Endothelial cell of umbilical vein (primary cell): Measurements from ENCODE around the gene SLC36A4. TPM values are rescaled to one million over a fixed set of nuclear protein-coding genes. Genes with fewer than 3 reads are reported as not detected.

ENCODE experiments used
- BruUV-seq: library from RNA; stranded (reverse); fragments of 400-500 nt; replicated peaks from 2 replicates; lab custom pipeline; 2021; lab: Mats Ljungman, UMichigan
- CTCF ChIA-PET: fragments of 300-600, 350-600 bp; sonication (Branson Sonifier 250); formaldehyde crosslinking; loops from one replicate; lab custom pipeline; 2021; ENCODE audit warnings: antibody characterized with exemption, inconsistent platforms; lab: Charles Lee
- POLR2A ChIA-PET: fragments of 300-600, 350-600 bp; sonication (Branson Sonifier 250); formaldehyde crosslinking; loops from one replicate; lab custom pipeline; 2021; ENCODE audit warnings: antibody characterized with exemption, inconsistent platforms; lab: Charles Lee
- DNase-seq: peaks from one replicate; pipeline ENCODE4 v3.0.0-alpha.2; 2011; ENCODE audit warnings: low read depth, low spot score
- FAIRE-seq: peaks from 2 replicates; lab custom pipeline; 2011; peaks lifted over from hg19 to GRCh38; lab: Jason Lieb, UNC
- H2AFZ ChIP-seq: 2 replicates; pipeline ENCODE4 v1.6.0; 2012; ENCODE audit warnings: low read depth, low read length, control low read depth, inconsistent platforms
- H3K27ac ChIP-seq: 2 replicates; pipeline ENCODE4 v1.5.1; 2011; ENCODE audit warnings: low read depth, mild to moderate bottlenecking, control low read depth, low read length, moderate library complexity; ENCODE audit not compliant: insufficient read depth
- H3K27me3 ChIP-seq, 2 experiments: 2 replicates each; pipeline versions ENCODE4 v1.6.0 to v1.6.1; 2011; ENCODE audit warnings: low read length in 2 of 2, mixed read lengths in 1 of 2; ENCODE audit not compliant: control insufficient read depth in 2 of 2, insufficient read depth in 2 of 2
- H3K36me3 ChIP-seq, 2 experiments: 2 replicates in 1 of 2; 3 replicates in 1 of 2; pipeline ENCODE4 v1.5.1; 2011; ENCODE audit warnings: low read length in 2 of 2, mild to moderate bottlenecking in 1 of 2, moderate library complexity in 1 of 2; ENCODE audit not compliant: control insufficient read depth in 2 of 2, insufficient read depth in 2 of 2; ENCODE audit errors: extremely low read depth in 1 of 2
- H3K4me1 ChIP-seq: 3 replicates; pipeline ENCODE4 v1.5.1; 2011; ENCODE audit warnings: mild to moderate bottlenecking, low read length; ENCODE audit not compliant: control insufficient read depth, insufficient read depth; ENCODE audit errors: extremely low read depth
- H3K4me2 ChIP-seq: 2 replicates; pipeline ENCODE4 v1.6.1; 2011; ENCODE audit warnings: low read length, control low read depth, mixed read lengths; ENCODE audit not compliant: insufficient read depth
- H3K4me3 ChIP-seq, 3 experiments: fragments of 200-600 bp in 1 of 3; sonication (generic), shearing (Covaris generic) in 1 of 3; replicated peaks in 1 of 3; 2 replicates each; pipeline ENCODE4 v1.5.1; 2011 to 2016; ENCODE audit warnings: control low read depth in 3 of 3, low read length in 3 of 3, mild to moderate bottlenecking in 2 of 3, inconsistent platforms in 1 of 3, low read depth in 1 of 3, moderate library complexity in 1 of 3; ENCODE audit not compliant: insufficient read depth in 1 of 3
- H3K79me2 ChIP-seq: 2 replicates; pipeline ENCODE4 v1.6.0; 2012; ENCODE audit warnings: low read length, inconsistent platforms; ENCODE audit not compliant: control insufficient read depth, insufficient read depth
- H3K9ac ChIP-seq: replicated peaks from 2 replicates; pipeline ENCODE3; 2011; ENCODE audit warnings: low read length, control low read depth; ENCODE audit not compliant: insufficient read depth; ENCODE audit errors: extremely low read depth
- H3K9me1 ChIP-seq: replicated peaks from 3 replicates; pipeline ENCODE4 v1.6.0; 2011; ENCODE audit warnings: mild to moderate bottlenecking, low read length; ENCODE audit not compliant: control insufficient read depth, insufficient read depth; ENCODE audit errors: extremely low read depth
- H3K9me3 ChIP-seq: replicated peaks from 2 replicates; pipeline ENCODE4 v1.5.1; 2012; ENCODE audit warnings: low read length, inconsistent platforms; ENCODE audit not compliant: control insufficient read depth, insufficient read depth
- H4K20me1 ChIP-seq: replicated peaks from 2 replicates; pipeline ENCODE3; 2011; ENCODE audit warnings: mild to moderate bottlenecking, low read length; ENCODE audit not compliant: control insufficient read depth, insufficient read depth; ENCODE audit errors: extremely low read depth
- EZH2 ChIP-seq: IDR thresholded peaks from 2 replicates; pipeline ENCODE4 v1.6.1; 2012; ENCODE audit warnings: borderline replicate concordance, low read depth, mild to moderate bottlenecking, moderate library complexity, low read length, inconsistent platforms; ENCODE audit not compliant: severe bottlenecking
- FOS ChIP-seq: IDR thresholded peaks from 2 replicates; pipeline ENCODE4 v1.6.1; 2011; ENCODE audit warnings: mild to moderate bottlenecking, low read length, moderate library complexity, borderline replicate concordance; ENCODE audit not compliant: insufficient read depth
- GATA2 ChIP-seq: IDR thresholded peaks from 2 replicates; pipeline ENCODE4 v1.7.0; 2011; ENCODE audit warnings: low read depth, mild to moderate bottlenecking, moderate library complexity, mixed read lengths, low read length; ENCODE audit not compliant: insufficient read length, insufficient read depth
- JUN ChIP-seq: IDR thresholded peaks from 2 replicates; pipeline ENCODE4 v1.6.1; 2011; ENCODE audit warnings: borderline replicate concordance, low read depth; ENCODE audit not compliant: insufficient read length, insufficient read depth
- MYC ChIP-seq: IDR thresholded peaks from one replicate; pipeline ENCODE4 v1.6.1; 2011; ENCODE audit warnings: mild to moderate bottlenecking, low read depth, low read length
- POLR2A ChIP-seq: IDR thresholded peaks from 2 replicates; pipeline ENCODE4 v1.6.1; 2012; ENCODE audit warnings: low read depth, mild to moderate bottlenecking, control low read depth, low read length
- POLR2AphosphoS5 ChIP-seq: IDR thresholded peaks from 2 replicates; pipeline ENCODE4 v1.6.1; 2012; ENCODE audit warnings: low read depth, mild to moderate bottlenecking, control low read depth, low read length, moderate library complexity; ENCODE audit not compliant: insufficient read depth
- dilution Hi-C: fragments of 300-500 bp; cut with MboI; formaldehyde crosslinking; loops from one replicate; pipeline ENCODE4 v1.15.0; 2019; ENCODE audit warnings: low sequenced_read_pairs; ENCODE audit not compliant: extremely low pct_ligation_motif_present
- intact Hi-C: fragments of 100-400 bp; cut with micrococcal nuclease; formaldehyde crosslinking; loops from one replicate; pipeline ENCODE4 v1.10.0; 2022
- polyA plus RNA-seq, 4 experiments: library from polyadenylated mRNA; depleted of rRNA in 3 of 4; stranded (reverse) in 3 of 4; unstranded in 1 of 4; fragments of >200 nt; gene quantifications; 2 replicates each; pipeline versions ENCODE4 v1.2.1 to v1.2.3, GENCODE V29; 2011 to 2012; ENCODE audit warnings: missing spikeins in 1 of 4
- total RNA-seq: library from RNA; stranded (reverse); gene quantifications from 2 replicates; pipeline ENCODE4 v1.2.3, GENCODE V29; 2021
- TF ChIP-seq, protein P1 (sequence below): IDR thresholded peaks from 2 replicates; pipeline ENCODE4 v1.6.1; 2011; ENCODE audit not compliant: insufficient read depth, insufficient read length
- TF ChIP-seq, protein P2 (sequence below), 2 donors: IDR thresholded peaks; 1 replicate in 1 of 2; 2 replicates in 1 of 2; pipeline ENCODE4 v1.5.1; 2011; ENCODE audit warnings: low read length in 2 of 2, mild to moderate bottlenecking in 2 of 2, moderate library complexity in 2 of 2, control low read depth in 1 of 2, inconsistent platforms in 1 of 2, low read depth in 1 of 2; ENCODE audit not compliant: insufficient read depth in 1 of 2; ENCODE audit errors: extremely low read depth in 1 of 2

SLC36A4 gene
- total and polyA plus RNA-seq, 2 donors (not counting 3 experiments of a cell fraction or from before 2014, with no cell fraction given) = 8.5 to 16.8 TPM

DNA sequence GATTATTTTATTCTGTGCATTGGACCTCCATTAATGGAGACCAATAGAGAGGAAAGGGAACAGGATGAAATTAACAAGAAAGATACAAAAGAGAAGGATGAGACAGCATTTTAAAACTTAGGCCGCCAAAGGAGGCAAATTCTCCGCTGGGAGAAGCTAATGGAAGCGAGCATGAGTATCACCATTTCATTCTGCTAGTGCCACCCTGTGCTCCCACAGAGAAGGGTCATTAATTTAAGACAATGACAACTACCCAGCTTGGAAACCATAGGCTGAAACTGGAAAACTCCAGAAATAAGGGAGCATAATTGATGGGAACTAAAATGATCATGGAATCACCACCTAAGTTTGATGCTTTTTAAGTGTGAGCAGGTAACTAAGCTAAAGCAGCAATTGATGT is 69.2 kb downstream of the SLC36A4 start:
- no peak for DNase-seq

DNA sequence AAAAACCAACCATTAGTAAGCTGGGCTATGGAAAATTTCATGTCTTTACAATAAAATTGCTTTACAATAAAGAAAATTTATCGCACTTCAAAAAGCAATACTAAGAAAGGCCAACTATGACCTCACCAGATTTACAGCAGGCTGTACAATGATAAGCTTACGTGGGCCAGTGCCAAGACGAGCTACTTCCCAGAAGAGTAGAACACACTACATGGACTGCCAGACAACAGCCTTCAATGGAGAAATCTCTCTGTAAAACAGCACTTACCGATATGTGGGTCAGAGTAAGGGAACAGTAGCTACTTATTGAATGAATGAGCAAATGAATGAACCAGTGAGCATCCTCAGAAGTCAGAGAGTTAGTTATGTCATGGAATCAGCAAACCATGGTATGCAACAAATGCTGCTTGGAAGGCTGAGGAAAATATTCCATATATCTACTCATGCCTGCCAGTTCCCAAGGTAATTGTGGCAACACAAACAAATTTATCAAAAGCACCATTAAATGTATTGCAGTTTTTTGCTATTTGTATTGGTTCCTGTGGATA is 74.4 kb downstream of the SLC36A4 start:
- ChIA-PET CTCF (no interaction called here), POLR2A (no interaction called here)
- no TSS peak for BruUV-seq
- H2AFZ ChIP-seq = no peak overlapping the region
- no peaks in the 10 kb centered on the region for H4K20me1 ChIP-seq
- no peaks in the 10 kb centered on the region for H3K36me3 ChIP-seq
- dilution Hi-C loops = no loop called here
- H3K27me3 ChIP-seq = no peaks in the 10 kb centered on the region
- DNase-seq = peak; percentile 46
- H3K27ac ChIP-seq = no peak overlapping the region
- TF ChIP-seq FOS (no peak), POLR2AphosphoS5 (no peak), MYC (no peak), EZH2 (no peak), JUN (no peak), GATA2 (no peak), POLR2A (no peak)
- TF ChIP-seq, protein P1, sequence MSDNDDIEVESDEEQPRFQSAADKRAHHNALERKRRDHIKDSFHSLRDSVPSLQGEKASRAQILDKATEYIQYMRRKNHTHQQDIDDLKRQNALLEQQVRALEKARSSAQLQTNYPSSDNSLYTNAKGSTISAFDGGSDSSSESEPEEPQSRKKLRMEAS = no peak
- TF ChIP-seq, protein P2, sequence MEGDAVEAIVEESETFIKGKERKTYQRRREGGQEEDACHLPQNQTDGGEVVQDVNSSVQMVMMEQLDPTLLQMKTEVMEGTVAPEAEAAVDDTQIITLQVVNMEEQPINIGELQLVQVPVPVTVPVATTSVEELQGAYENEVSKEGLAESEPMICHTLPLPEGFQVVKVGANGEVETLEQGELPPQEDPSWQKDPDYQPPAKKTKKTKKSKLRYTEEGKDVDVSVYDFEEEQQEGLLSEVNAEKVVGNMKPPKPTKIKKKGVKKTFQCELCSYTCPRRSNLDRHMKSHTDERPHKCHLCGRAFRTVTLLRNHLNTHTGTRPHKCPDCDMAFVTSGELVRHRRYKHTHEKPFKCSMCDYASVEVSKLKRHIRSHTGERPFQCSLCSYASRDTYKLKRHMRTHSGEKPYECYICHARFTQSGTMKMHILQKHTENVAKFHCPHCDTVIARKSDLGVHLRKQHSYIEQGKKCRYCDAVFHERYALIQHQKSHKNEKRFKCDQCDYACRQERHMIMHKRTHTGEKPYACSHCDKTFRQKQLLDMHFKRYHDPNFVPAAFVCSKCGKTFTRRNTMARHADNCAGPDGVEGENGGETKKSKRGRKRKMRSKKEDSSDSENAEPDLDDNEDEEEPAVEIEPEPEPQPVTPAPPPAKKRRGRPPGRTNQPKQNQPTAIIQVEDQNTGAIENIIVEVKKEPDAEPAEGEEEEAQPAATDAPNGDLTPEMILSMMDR (IDR thresholded peaks at IDR 0.05; ENCODE audit: extremely low read depth in 1 of 2, insufficient read depth in 1 of 2, low read depth in 1 of 2, low read length in 2 of 2) = no peak
- H3K9me1 ChIP-seq = no peaks in the 10 kb centered on the region
- H3K4me3 ChIP-seq = no peak overlapping the region
- H3K79me2 ChIP-seq = no peaks in the 10 kb centered on the region
- H3K9me3 ChIP-seq = no peaks in the 10 kb centered on the region
- no peaks in the 10 kb centered on the region for H3K4me1 ChIP-seq
- intact Hi-C loops = no loop called here
- H3K9ac ChIP-seq = no peak overlapping the region
- H3K4me2 ChIP-seq = no peak overlapping the region
- FAIRE-seq = no peak

More for the DNA sequence above, 69.2 kb downstream of the SLC36A4 start:
- no peaks in the 10 kb centered on the region for H4K20me1 ChIP-seq
- FAIRE-seq = no peak
- no TSS peak for BruUV-seq
- H3K4me1 ChIP-seq = no peaks in the 10 kb centered on the region
- no peak overlapping the region for H3K9ac ChIP-seq
- ChIA-PET POLR2A (no interaction called here), CTCF (interaction anchor here (1.0 to 1.9 kb wide), 4 partner anchors 16 to 108 kb away, joined by 3 to 4 read pairs (median 4); no protein-coding TSS in a partner anchor)
- no peaks in the 10 kb centered on the region for H3K9me3 ChIP-seq
- TF ChIP-seq POLR2A (no peak), MYC (no peak), FOS (no peak)
- TF ChIP-seq, protein P2 (IDR thresholded peaks at IDR 0.05; ENCODE audit: extremely low read depth in 1 of 2, insufficient read depth in 1 of 2, low read depth in 1 of 2, low read length in 2 of 2) = no peak
- H2AFZ ChIP-seq = no peak overlapping the region
- intact Hi-C loops (no loop called here), dilution Hi-C loops (no loop called here)
- no peaks in the 10 kb centered on the region for H3K36me3 ChIP-seq
- no peak overlapping the region for H3K4me3 ChIP-seq
- no peaks in the 10 kb centered on the region for H3K27me3 ChIP-seq
- no peak overlapping the region for H3K27ac ChIP-seq
- H3K79me2 ChIP-seq = no peaks in the 10 kb centered on the region
- no peaks in the 10 kb centered on the region for H3K9me1 ChIP-seq
- no peak overlapping the region for H3K4me2 ChIP-seq
